Osteocyte (in vitro differentiated cells): Measurements from ENCODE around the gene NEK7. TPM values are rescaled to one million over a fixed set of nuclear protein-coding genes. Genes with fewer than 3 reads are reported as not detected.
A peak's percentile ranks its signal among the peaks of the same experiment; 100 is the strongest.

Experiments used
- DNase-seq: peaks from one replicate; pipeline ENCODE4 v3.0.0; 2021; ENCODE audit warnings: mixed read lengths; ENCODE audit not compliant: unreplicated experiment; ENCODE audit errors: extremely low spot score
- H3K27ac Mint-ChIP-seq: one replicate; pipeline ENCODE4 v1.8.0; 2021; ENCODE audit warnings: mild to moderate bottlenecking, mixed read lengths; ENCODE audit not compliant: unreplicated experiment
- H3K27me3 Mint-ChIP-seq: one replicate; pipeline ENCODE4 v1.8.0; 2021; ENCODE audit warnings: mixed read lengths; ENCODE audit not compliant: unreplicated experiment
- H3K36me3 Mint-ChIP-seq: one replicate; pipeline ENCODE4 v1.8.0; 2021; ENCODE audit warnings: mixed read lengths; ENCODE audit not compliant: unreplicated experiment
- H3K4me1 Mint-ChIP-seq: one replicate; pipeline ENCODE4 v1.8.0; 2021; ENCODE audit warnings: mixed read lengths; ENCODE audit not compliant: unreplicated experiment
- H3K4me3 Mint-ChIP-seq: one replicate; pipeline ENCODE4 v1.8.0; 2021; ENCODE audit warnings: mild to moderate bottlenecking, moderate library complexity, mixed read lengths; ENCODE audit not compliant: unreplicated experiment
- H3K9me3 Mint-ChIP-seq: one replicate; pipeline ENCODE4 v1.8.0; 2021; ENCODE audit warnings: mixed read lengths; ENCODE audit not compliant: unreplicated experiment
- total RNA-seq: library from RNA; stranded (reverse); gene quantifications from 2 replicates; pipeline ENCODE4 v1.2.1, GENCODE V29; 2021
- TF ChIP-seq, protein P1 (sequence below): fragments of 200-600 bp; sonication (generic); IDR thresholded peaks from 2 replicates; pipeline ENCODE4 v1.5.0; 2021; ENCODE audit warnings: antibody characterized with exemption, mild to moderate bottlenecking, moderate library complexity

NEK7 gene
- total RNA-seq, 1 donor from 2014 or later: 61.6 TPM

DNA sequence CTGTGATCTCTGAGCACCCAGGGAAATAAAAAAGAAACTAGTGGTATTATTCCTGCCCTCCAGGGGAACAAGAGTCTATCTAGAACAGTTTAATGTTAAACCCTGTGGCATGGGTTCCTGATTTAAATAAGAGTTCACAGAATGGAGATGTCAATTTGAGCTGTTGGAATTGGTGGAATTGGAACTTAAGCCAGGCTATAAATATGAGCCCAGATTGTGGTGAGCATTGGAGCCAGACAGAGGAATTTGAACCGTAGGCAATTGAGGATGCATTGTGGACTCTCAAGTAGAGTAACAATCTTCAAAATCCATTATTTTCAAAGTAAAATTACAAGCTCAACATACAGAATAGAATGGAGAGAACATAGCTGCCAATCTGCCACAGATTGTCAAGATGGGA is 98.2 kb downstream of the NEK7 start:
- Mint-ChIP-seq H3K4me3 (no peak overlapping the region), H3K4me1 (peaks cover 59% of the 10 kb centered on the region), H3K27me3 (no peaks in the 10 kb centered on the region), H3K27ac (peak overlapping the region; percentile 16), H3K9me3 (peaks cover 6% of the 10 kb centered on the region), H3K36me3 (peaks cover 6% of the 10 kb centered on the region)
- TF ChIP-seq, protein P1, sequence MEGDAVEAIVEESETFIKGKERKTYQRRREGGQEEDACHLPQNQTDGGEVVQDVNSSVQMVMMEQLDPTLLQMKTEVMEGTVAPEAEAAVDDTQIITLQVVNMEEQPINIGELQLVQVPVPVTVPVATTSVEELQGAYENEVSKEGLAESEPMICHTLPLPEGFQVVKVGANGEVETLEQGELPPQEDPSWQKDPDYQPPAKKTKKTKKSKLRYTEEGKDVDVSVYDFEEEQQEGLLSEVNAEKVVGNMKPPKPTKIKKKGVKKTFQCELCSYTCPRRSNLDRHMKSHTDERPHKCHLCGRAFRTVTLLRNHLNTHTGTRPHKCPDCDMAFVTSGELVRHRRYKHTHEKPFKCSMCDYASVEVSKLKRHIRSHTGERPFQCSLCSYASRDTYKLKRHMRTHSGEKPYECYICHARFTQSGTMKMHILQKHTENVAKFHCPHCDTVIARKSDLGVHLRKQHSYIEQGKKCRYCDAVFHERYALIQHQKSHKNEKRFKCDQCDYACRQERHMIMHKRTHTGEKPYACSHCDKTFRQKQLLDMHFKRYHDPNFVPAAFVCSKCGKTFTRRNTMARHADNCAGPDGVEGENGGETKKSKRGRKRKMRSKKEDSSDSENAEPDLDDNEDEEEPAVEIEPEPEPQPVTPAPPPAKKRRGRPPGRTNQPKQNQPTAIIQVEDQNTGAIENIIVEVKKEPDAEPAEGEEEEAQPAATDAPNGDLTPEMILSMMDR: no peak
- DNase-seq: no peak

DNA sequence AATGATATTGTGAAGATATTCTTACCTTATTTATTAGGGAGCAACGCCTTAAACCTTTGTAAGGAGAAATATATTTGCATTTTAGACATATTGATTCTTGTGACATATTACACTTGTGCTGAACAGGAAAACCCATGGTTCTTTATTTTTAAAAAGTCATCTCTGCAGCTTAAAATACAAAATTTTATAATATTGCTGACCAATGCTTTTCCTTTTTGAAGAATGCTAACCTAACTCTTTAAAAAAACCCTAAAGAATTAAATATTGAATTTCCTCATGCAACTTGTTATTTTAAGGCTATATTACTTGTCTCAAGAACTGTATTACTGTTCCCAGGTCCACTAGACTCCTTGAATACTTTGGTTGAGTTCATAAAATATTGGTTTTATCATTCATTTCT is 99.0 kb downstream of the NEK7 start:
- Mint-ChIP-seq H3K9me3 (peaks cover 6% of the 10 kb centered on the region), H3K27me3 (no peaks in the 10 kb centered on the region), H3K36me3 (peaks cover 6% of the 10 kb centered on the region), H3K4me3 (no peak overlapping the region), H3K4me1 (peaks cover 66% of the 10 kb centered on the region), H3K27ac (no peak overlapping the region)
- TF ChIP-seq, protein P1: no peak
- DNase-seq: no peak

DNA sequence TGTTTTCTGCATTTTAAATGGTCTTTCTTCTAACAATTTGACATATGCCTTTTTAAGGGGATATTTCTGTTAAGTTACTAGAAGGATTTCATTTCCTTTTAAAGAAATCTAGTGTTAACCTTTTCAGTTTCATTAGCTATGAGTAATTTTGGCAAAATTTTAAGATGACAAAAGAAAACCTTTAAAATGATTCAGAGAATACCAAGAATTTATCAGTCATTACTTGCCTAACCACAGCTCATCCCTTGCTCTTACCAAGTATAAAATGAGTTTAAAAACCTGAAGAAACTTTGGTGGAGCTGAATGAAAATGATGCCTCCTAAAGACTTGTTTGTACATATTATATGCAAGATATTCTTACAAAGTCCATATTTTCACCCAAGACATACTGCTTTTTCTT is 101.7 kb downstream of the NEK7 start:
- TF ChIP-seq, protein P1: no peak
- no peak for DNase-seq
- Mint-ChIP-seq H3K27ac (peak overlapping the region; percentile 85), H3K27me3 (no peaks in the 10 kb centered on the region), H3K36me3 (peaks cover 1% of the 10 kb centered on the region), H3K4me3 (no peak overlapping the region), H3K4me1 (peaks cover 69% of the 10 kb centered on the region), H3K9me3 (no peaks in the 10 kb centered on the region)

DNA sequence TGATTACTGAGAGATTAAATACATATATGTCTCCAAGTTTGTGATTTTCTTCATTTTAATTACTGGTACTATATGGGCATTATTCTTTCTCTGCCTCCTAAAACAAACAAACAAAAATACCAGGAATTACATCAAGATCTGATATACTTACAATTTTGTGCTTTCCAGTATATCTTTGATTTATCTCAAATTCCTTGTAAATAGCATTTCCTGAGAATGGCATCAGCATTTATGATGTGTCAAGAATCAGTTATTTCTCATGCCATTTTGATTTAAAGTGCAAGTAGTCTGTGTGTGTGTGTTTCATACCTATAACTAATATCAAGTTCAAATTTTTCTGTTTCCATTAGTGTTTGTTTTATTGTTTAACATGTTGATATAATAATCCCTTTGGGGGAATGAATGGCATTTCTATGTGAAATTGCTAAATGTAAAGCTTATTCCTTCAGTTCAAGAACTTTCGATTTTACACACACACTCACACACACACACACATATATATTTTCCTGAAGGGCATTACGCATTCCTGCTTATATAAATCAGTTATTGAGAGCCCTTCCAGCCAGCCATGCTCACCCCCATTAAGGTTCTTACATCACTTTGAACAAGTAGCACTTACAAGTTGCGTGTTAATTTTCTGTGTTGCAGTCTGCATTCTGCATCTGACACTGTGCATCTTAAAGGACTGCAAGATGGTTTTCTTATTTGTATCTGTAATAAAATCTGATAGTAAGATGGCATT is 102.7 kb downstream of the NEK7 start:
- Mint-ChIP-seq H3K4me1 (peaks cover 59% of the 10 kb centered on the region), H3K36me3 (peaks cover 1% of the 10 kb centered on the region), H3K9me3 (no peaks in the 10 kb centered on the region), H3K27ac (peak overlapping the region; percentile 76), H3K27me3 (no peaks in the 10 kb centered on the region), H3K4me3 (peak overlapping the region; percentile 10)
- TF ChIP-seq, protein P1: no peak
- DNase-seq: no peak

DNA sequence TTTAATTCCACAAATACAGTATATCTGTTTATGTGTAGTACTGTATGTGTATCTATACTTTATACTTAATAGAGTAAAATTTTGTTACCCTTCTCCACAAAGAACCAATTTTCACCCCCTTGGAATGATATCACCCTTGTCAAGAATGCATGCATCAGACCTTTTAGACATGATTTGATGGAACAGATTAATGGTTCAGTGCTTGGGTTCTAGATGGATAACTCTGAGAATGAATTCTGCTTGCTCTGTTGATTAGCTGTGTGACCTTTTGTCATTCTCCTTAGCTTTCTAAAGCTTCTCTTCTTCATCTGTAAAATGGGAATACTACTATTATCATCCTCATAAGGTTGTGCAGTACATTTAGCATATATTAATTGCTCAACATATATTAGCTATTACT is 105.1 kb downstream of the NEK7 start:
- H3K27me3 Mint-ChIP-seq: no peaks in the 10 kb centered on the region
- peaks cover 35% of the 10 kb centered on the region for H3K4me1 Mint-ChIP-seq
- H3K27ac Mint-ChIP-seq: no peak overlapping the region
- TF ChIP-seq, protein P1: no peak
- peaks cover 7% of the 10 kb centered on the region for H3K36me3 Mint-ChIP-seq
- no peak overlapping the region for H3K4me3 Mint-ChIP-seq
- no peaks in the 10 kb centered on the region for H3K9me3 Mint-ChIP-seq
- no peak for DNase-seq
